Loucy (cell line): Measurements from ENCODE around the gene CFAP65.

ENCODE experiments used
- H2AFZ ChIP-seq: fragments of 200-600 bp; sonication (generic); 2 replicates; pipeline ENCODE4 v1.6.0; 2016; ENCODE audit warnings: antibody characterized with exemption, mild to moderate bottlenecking, low read length, moderate library complexity
- H3F3A ChIP-seq: fragments of 200-600 bp; 2 replicates; pipeline ENCODE4 v1.6.0; 2016; ENCODE audit warnings: antibody characterized with exemption, low read depth, mild to moderate bottlenecking
- H3K27me3 ChIP-seq: fragments of 200-600 bp; sonication (generic); 2 replicates; pipeline ENCODE4 v1.6.1; 2014; ENCODE audit warnings: low read length, mild to moderate bottlenecking; ENCODE audit not compliant: insufficient read depth, poor library complexity, severe bottlenecking
- H3K36me3 ChIP-seq: fragments of 200-600 bp; sonication (generic); 2 replicates; pipeline ENCODE4 v1.6.1; 2016; ENCODE audit warnings: low read length; ENCODE audit not compliant: insufficient read depth
- H3K4me1 ChIP-seq: fragments of 200-600 bp; sonication (generic); 2 replicates; pipeline ENCODE4 v1.5.1; 2014; ENCODE audit warnings: low read length, mild to moderate bottlenecking; ENCODE audit not compliant: insufficient read depth, poor library complexity, severe bottlenecking
- H3K4me2 ChIP-seq: fragments of 200-600 bp; sonication (generic); 2 replicates; pipeline ENCODE4 v1.6.0; 2014; ENCODE audit warnings: antibody characterized with exemption, low read length, low read depth, mild to moderate bottlenecking; ENCODE audit not compliant: poor library complexity, severe bottlenecking
- H3K4me3 ChIP-seq: fragments of 200-600 bp; sonication (generic); 2 replicates; pipeline ENCODE4 v1.5.1; 2014; ENCODE audit warnings: low read length, mild to moderate bottlenecking, mixed read lengths; ENCODE audit not compliant: poor library complexity, severe bottlenecking
- H3K79me2 ChIP-seq: fragments of 200-600 bp; sonication (generic); 2 replicates; pipeline ENCODE4 v1.6.1; 2014; ENCODE audit warnings: low read length; ENCODE audit not compliant: insufficient read depth
- H3K9ac ChIP-seq: fragments of 200-600 bp; sonication (generic); 2 replicates; pipeline ENCODE4 v1.6.0; 2014; ENCODE audit warnings: mild to moderate bottlenecking, low read depth, low read length, moderate library complexity; ENCODE audit not compliant: poor library complexity, severe bottlenecking
- H3K9me2 ChIP-seq: fragments of 200-600 bp; sonication (generic); replicated peaks from 2 replicates; pipeline ENCODE4 v1.6.1; 2016; ENCODE audit warnings: low read depth, low read length, mixed read lengths
- H3K9me3 ChIP-seq: fragments of 200-600 bp; sonication (generic); 2 replicates; pipeline ENCODE4 v1.6.1; 2014; ENCODE audit warnings: mild to moderate bottlenecking, antibody characterized with exemption, low read length, low read depth; ENCODE audit not compliant: insufficient read depth
- H4K20me1 ChIP-seq: fragments of 200-600 bp; sonication (generic); 2 replicates; pipeline ENCODE4 v1.6.0; 2014; ENCODE audit warnings: antibody characterized with exemption, low read length, mild to moderate bottlenecking; ENCODE audit not compliant: insufficient read depth, poor library complexity, severe bottlenecking
- EZH2phosphoT487 ChIP-seq: fragments of 200-600 bp; IDR thresholded peaks from 2 replicates; pipeline ENCODE4 v1.6.1; 2018; ENCODE audit warnings: antibody characterized with exemption, mild to moderate bottlenecking, moderate library complexity, borderline replicate concordance
- TF ChIP-seq, protein P1 (sequence below): fragments of 200-600 bp; sonication (generic); conservative IDR thresholded peaks from 2 replicates; pipeline ENCODE4 v1.5.1; 2014; ENCODE audit warnings: mild to moderate bottlenecking, antibody characterized with exemption, low read length

CFAP65 gene

DNA sequence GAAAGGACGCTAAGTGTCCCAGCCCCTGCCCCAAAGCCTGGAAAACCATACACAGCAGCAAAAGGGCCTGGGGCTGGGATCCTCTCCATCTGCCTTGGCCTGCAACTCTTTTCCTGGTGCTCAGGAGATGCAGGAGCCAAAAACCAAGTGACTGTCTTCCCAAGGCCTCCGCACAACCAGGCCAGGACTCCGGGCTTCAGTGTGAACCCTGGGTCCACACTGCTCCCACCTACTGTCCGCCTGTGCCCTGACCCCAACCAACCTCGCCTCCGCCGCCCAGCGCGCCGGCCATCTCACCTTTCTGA lies 57.4 kb downstream of the CFAP65 start:
- Histone ChIP-seq H3K79me2 (no peaks in the 10 kb centered on the region), H3K27me3 (no peaks in the 10 kb centered on the region), H3K4me2 (no peak overlapping the region), H4K20me1 (no peaks in the 10 kb centered on the region), H3K4me3 (no peak overlapping the region), H3K9me2 (no peaks in the 10 kb centered on the region), H2AFZ (no peak overlapping the region), H3K9ac (no peak overlapping the region), H3K4me1 (peaks cover 4% of the 10 kb centered on the region), H3K9me3 (no peaks in the 10 kb centered on the region), H3K36me3 (no peaks in the 10 kb centered on the region), H3F3A (no peaks in the 10 kb centered on the region)
- TF ChIP-seq, protein P1, sequence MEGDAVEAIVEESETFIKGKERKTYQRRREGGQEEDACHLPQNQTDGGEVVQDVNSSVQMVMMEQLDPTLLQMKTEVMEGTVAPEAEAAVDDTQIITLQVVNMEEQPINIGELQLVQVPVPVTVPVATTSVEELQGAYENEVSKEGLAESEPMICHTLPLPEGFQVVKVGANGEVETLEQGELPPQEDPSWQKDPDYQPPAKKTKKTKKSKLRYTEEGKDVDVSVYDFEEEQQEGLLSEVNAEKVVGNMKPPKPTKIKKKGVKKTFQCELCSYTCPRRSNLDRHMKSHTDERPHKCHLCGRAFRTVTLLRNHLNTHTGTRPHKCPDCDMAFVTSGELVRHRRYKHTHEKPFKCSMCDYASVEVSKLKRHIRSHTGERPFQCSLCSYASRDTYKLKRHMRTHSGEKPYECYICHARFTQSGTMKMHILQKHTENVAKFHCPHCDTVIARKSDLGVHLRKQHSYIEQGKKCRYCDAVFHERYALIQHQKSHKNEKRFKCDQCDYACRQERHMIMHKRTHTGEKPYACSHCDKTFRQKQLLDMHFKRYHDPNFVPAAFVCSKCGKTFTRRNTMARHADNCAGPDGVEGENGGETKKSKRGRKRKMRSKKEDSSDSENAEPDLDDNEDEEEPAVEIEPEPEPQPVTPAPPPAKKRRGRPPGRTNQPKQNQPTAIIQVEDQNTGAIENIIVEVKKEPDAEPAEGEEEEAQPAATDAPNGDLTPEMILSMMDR: no peak
- no peak for TF ChIP-seq EZH2phosphoT487

DNA sequence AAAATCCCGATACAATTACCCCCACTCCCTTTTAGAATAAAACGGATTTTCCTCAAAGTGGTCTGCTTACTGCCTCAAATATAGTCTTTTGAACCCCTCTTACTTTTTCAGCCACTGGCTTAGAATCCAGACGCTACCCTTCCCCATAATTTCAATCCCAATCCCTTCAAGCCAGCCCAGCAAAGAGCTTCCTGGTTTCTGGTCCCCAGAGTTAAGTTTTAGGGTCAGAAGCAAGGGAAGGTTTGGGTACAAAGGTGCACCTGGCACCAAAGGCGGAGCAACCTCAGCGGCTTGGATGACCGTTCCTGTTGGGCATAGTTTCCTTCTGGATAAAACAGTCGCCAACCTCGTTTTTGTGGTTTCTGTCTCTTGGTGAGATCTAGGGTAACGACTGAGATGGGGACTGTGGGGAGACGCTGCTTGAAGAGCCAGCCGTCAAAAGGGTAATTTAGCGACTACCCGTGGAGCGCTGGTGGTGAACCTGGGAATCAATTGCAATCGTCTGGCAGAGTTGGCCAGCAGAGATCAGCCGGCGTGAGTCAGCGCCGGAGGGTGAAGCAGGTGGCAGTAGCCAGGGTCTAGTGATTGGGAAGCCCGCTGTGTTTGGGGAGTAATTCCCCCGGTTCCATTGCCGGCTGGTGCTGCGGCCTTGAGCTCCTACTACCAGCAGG lies 57.9 kb downstream of the CFAP65 start:
- TF ChIP-seq EZH2phosphoT487: no peak
- TF ChIP-seq, protein P1: no peak
- H3K79me2 ChIP-seq: no peaks in the 10 kb centered on the region
- peaks cover 4% of the 10 kb centered on the region for H3K4me1 ChIP-seq
- no peaks in the 10 kb centered on the region for H3K9me2 ChIP-seq
- no peak overlapping the region for H3K4me2 ChIP-seq
- no peak overlapping the region for H2AFZ ChIP-seq
- no peaks in the 10 kb centered on the region for H3F3A ChIP-seq
- H3K36me3 ChIP-seq: no peaks in the 10 kb centered on the region
- H3K9me3 ChIP-seq: no peaks in the 10 kb centered on the region
- no peaks in the 10 kb centered on the region for H4K20me1 ChIP-seq
- no peaks in the 10 kb centered on the region for H3K27me3 ChIP-seq
- no peak overlapping the region for H3K9ac ChIP-seq
- no peak overlapping the region for H3K4me3 ChIP-seq

DNA sequence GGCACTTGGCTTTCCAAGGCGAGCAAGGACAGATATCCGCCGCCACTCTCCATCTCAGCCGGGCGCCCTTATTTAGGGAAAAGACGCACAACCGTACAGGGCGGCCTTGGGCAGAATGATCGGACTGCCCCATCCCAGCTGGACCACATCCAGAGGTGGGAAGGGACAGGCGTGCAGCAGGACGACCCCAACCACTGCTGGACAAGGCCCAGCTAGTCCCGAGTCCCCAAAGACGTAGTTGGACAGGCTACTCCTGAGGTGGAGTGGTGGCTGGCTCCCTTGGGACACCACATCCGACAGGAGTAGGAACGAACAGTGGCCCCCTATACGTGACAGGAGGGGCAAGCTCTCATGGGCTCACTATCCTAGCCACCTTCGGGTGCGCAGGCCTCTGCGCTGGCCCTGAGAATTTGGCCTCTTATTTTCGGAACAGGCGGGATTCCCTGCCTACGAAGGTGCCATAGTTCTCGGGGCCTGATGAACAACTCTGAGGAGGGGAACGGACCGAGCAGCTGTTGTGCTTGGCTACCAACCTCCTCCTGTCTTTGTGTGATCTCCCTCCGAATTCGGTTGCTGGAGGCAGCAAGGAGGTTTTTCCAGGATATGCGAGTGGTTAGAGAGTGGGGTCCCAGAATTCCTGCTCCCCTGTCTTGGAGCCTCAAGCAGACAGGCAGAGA lies 58.6 kb downstream of the CFAP65 start:
- no peaks in the 10 kb centered on the region for H3K9me2 ChIP-seq
- no peaks in the 10 kb centered on the region for H3F3A ChIP-seq
- H3K9me3 ChIP-seq: no peaks in the 10 kb centered on the region
- H4K20me1 ChIP-seq: no peaks in the 10 kb centered on the region
- no peaks in the 10 kb centered on the region for H3K79me2 ChIP-seq
- no peaks in the 10 kb centered on the region for H3K36me3 ChIP-seq
- H3K27me3 ChIP-seq: no peaks in the 10 kb centered on the region
- no peak overlapping the region for H3K4me2 ChIP-seq
- no peak overlapping the region for H2AFZ ChIP-seq
- H3K9ac ChIP-seq: no peak overlapping the region
- no peak overlapping the region for H3K4me3 ChIP-seq
- TF ChIP-seq EZH2phosphoT487: no peak
- TF ChIP-seq, protein P1: no peak
- peaks cover 4% of the 10 kb centered on the region for H3K4me1 ChIP-seq
